IMR-90 (cell line): ENCODE measurements around the gene PCSK2. TPM values are rescaled to one million over a fixed set of nuclear protein-coding genes. Genes with fewer than 3 reads are reported as not detected.

Source experiments
- ATAC-seq: fragments of 200-7000 bp; cut with Tn5 transposase; 2 replicates; pipeline ENCODE4 v1.9.1; 2020; ENCODE audit warnings: low read depth, mild to moderate bottlenecking, moderate library complexity
- BruUV-seq: library from RNA; stranded (reverse); fragments of 400-500 nt; replicated peaks from 2 replicates; lab custom pipeline; 2021; lab: Mats Ljungman, UMichigan
- CTCF ChIA-PET: fragments of 300-600 bp; formaldehyde crosslinking; extraction: SDS; loops from one replicate; lab custom pipeline; 2021; ENCODE audit warnings: antibody characterized with exemption; lab: Yijun Ruan, JAX
- POLR2A ChIA-PET: fragments of 300-600 bp; sonication (Branson Sonifier 250); formaldehyde crosslinking; loops from one replicate; lab custom pipeline; 2022; ENCODE audit warnings: antibody characterized with exemption; ENCODE audit not compliant: unreplicated experiment; lab: Charles Lee
- DNase-seq: peaks from one replicate; pipeline ENCODE4 v3.0.0; 2013
- H2AFZ ChIP-seq: replicated peaks from 2 replicates; pipeline ENCODE3; 2013; ENCODE audit warnings: low read length, mild to moderate bottlenecking; ENCODE audit not compliant: poor library complexity
- H2AK5ac ChIP-seq: 2 replicates; pipeline ENCODE4 v1.6.1; 2013; ENCODE audit warnings: low read depth, low read length, inconsistent platforms
- H2AK9ac ChIP-seq: replicated peaks from 2 replicates; pipeline ENCODE3; 2013; ENCODE audit warnings: mild to moderate bottlenecking, low read depth, low read length, moderate library complexity; ENCODE audit not compliant: poor library complexity
- H2BK120ac ChIP-seq: 2 replicates; pipeline ENCODE4 v1.6.1; 2013; ENCODE audit warnings: low read depth, low read length, inconsistent platforms
- H2BK15ac ChIP-seq: 3 replicates; pipeline ENCODE4 v1.6.1; 2013; ENCODE audit warnings: low read depth, low read length, inconsistent platforms
- H2BK20ac ChIP-seq: 2 replicates; pipeline ENCODE4 v1.6.1; 2013; ENCODE audit warnings: low read depth, mild to moderate bottlenecking, inconsistent platforms, low read length, moderate library complexity
- H2BK5ac ChIP-seq: 2 replicates; pipeline ENCODE4 v1.6.1; 2013; ENCODE audit warnings: mild to moderate bottlenecking, low read depth, low read length, inconsistent platforms; ENCODE audit not compliant: poor library complexity, severe bottlenecking
- H3K14ac ChIP-seq: replicated peaks from 2 replicates; pipeline ENCODE4 v1.6.1; 2013; ENCODE audit warnings: low read depth, low read length, inconsistent platforms
- H3K18ac ChIP-seq: 2 replicates; pipeline ENCODE4 v1.6.1; 2013; ENCODE audit warnings: low read depth, low read length, control low read depth
- H3K23ac ChIP-seq: 2 replicates; pipeline ENCODE4 v1.6.1; 2013; ENCODE audit warnings: low read depth, low read length, inconsistent platforms
- H3K27ac ChIP-seq: 2 replicates; pipeline ENCODE4 v1.5.1; 2013; ENCODE audit warnings: mild to moderate bottlenecking, control low read depth, low read length; ENCODE audit not compliant: insufficient read depth
- H3K27me3 ChIP-seq: 2 replicates; pipeline ENCODE4 v1.6.1; 2013; ENCODE audit warnings: low read length; ENCODE audit not compliant: control insufficient read depth, insufficient read depth
- H3K36me3 ChIP-seq: 2 replicates; pipeline ENCODE4 v1.6.1; 2013; ENCODE audit warnings: low read length, mixed read lengths; ENCODE audit not compliant: control insufficient read depth, insufficient read depth
- H3K4ac ChIP-seq: 2 replicates; pipeline ENCODE4 v1.6.1; 2013; ENCODE audit warnings: low read depth, low read length, inconsistent platforms
- H3K4me1 ChIP-seq: 2 replicates; pipeline ENCODE4 v1.6.1; 2013; ENCODE audit warnings: low read length, mixed read lengths; ENCODE audit not compliant: control insufficient read depth, insufficient read depth
- H3K4me2 ChIP-seq: 2 replicates; pipeline ENCODE4 v1.6.1; 2013; ENCODE audit warnings: low read depth, mild to moderate bottlenecking, control low read depth, low read length, moderate library complexity
- H3K4me3 ChIP-seq: 2 replicates; pipeline ENCODE4 v1.5.1; 2013; ENCODE audit warnings: low read depth, mild to moderate bottlenecking, control low read depth, low read length, moderate library complexity; ENCODE audit not compliant: insufficient read depth
- H3K56ac ChIP-seq: 2 replicates; pipeline ENCODE4 v1.6.1; 2013; ENCODE audit warnings: low read length, inconsistent platforms; ENCODE audit not compliant: insufficient read depth; ENCODE audit errors: extremely low read depth
- H3K79me1 ChIP-seq, 2 experiments: 2 replicates each; pipeline ENCODE4 v1.6.1; 2013; ENCODE audit warnings: low read length in 2 of 2, inconsistent platforms in 1 of 2, low read depth in 1 of 2
- H3K9ac ChIP-seq: 2 replicates; pipeline ENCODE4 v1.6.1; 2013; ENCODE audit warnings: low read depth, low read length, control low read depth
- H3K9me1 ChIP-seq: 2 replicates; pipeline ENCODE4 v1.6.1; 2013; ENCODE audit warnings: low read length, inconsistent platforms; ENCODE audit not compliant: insufficient read depth
- H3K9me3 ChIP-seq: 2 replicates; pipeline ENCODE4 v1.6.1; 2013; ENCODE audit warnings: low read length; ENCODE audit not compliant: control insufficient read depth, insufficient read depth
- H4K20me1 ChIP-seq: 2 replicates; pipeline ENCODE4 v1.6.1; 2013; ENCODE audit warnings: low read length, inconsistent platforms; ENCODE audit not compliant: insufficient read depth
- H4K5ac ChIP-seq: 2 replicates; pipeline ENCODE4 v1.6.1; 2013; ENCODE audit warnings: mild to moderate bottlenecking, low read depth, low read length, control low read depth
- H4K8ac ChIP-seq, 2 experiments: 2 replicates each; pipeline ENCODE4 v1.6.1; 2013; ENCODE audit warnings: low read depth in 2 of 2, low read length in 2 of 2, control low read depth in 1 of 2, inconsistent platforms in 1 of 2
- H4K91ac ChIP-seq: 2 replicates; pipeline ENCODE4 v1.6.1; 2013; ENCODE audit warnings: low read depth, low read length, inconsistent platforms; ENCODE audit not compliant: insufficient read depth
- BHLHE40 ChIP-seq: fragments of 150-350 bp; IDR thresholded peaks from 2 replicates; pipeline ENCODE4 v1.6.1; 2016; ENCODE audit warnings: mild to moderate bottlenecking, low read depth, low read length
- CEBPB ChIP-seq: IDR thresholded peaks from 2 replicates; pipeline ENCODE4 v1.6.1; 2012; ENCODE audit warnings: low read depth, low read length, improper control_type of control experiment
- FOS ChIP-seq: fragments of 150-350 bp; IDR thresholded peaks from 2 replicates; pipeline ENCODE4 v1.6.1; 2016; ENCODE audit warnings: low read depth, low read length
- NFE2L2 ChIP-seq: fragments of 150-350 bp; IDR thresholded peaks from 2 replicates; pipeline ENCODE4 v1.6.1; 2016; ENCODE audit warnings: low read depth, mild to moderate bottlenecking, low read length
- POLR2A ChIP-seq: IDR thresholded peaks from 2 replicates; pipeline ENCODE4 v1.6.1; 2012; ENCODE audit warnings: mild to moderate bottlenecking, low read depth, low read length
- RCOR1 ChIP-seq: IDR thresholded peaks from 2 replicates; pipeline ENCODE4 v1.6.1; 2012; ENCODE audit warnings: mild to moderate bottlenecking, low read length, improper control_type of control experiment; ENCODE audit not compliant: insufficient replicate concordance
- RFX5 ChIP-seq: IDR thresholded peaks from 2 replicates; pipeline ENCODE4 v1.8.0; 2012; ENCODE audit warnings: low read depth, mild to moderate bottlenecking, low read length, moderate library complexity
- USF2 ChIP-seq: fragments of 150-350 bp; IDR thresholded peaks from 2 replicates; pipeline ENCODE4 v1.6.1; 2017; ENCODE audit warnings: mild to moderate bottlenecking, antibody characterized with exemption, low read length, low read depth
- WGBS, 2 experiments: methylation state at CpG; one replicate each; pipeline versions ENCODE4 v1.1.5 to v1.1.7; 2013; ENCODE audit warnings: missing lambda C conversion rate in 2 of 2; ENCODE audit not compliant: insufficient read length in 1 of 2; ENCODE audit errors: extremely low coverage in 2 of 2; 5-methylcytosine and 5-hydroxymethylcytosine counted together
- dilution Hi-C: fragments of 300-500 bp; cut with HindIII; formaldehyde crosslinking; loops from one replicate; pipeline ENCODE4 v1.14.3; 2018; ENCODE audit warnings: low sequenced_read_pairs; ENCODE audit not compliant: unreplicated experiment
- in situ Hi-C: fragments of 300-500 bp; cut with MboI; formaldehyde crosslinking; loops from 3 replicates; pipeline ENCODE4 v1.14.3; 2019; ENCODE audit warnings: low sequenced_read_pairs, inconsistent platforms, mixed read lengths
- intact Hi-C: fragments of 100-400 bp; cut with micrococcal nuclease; formaldehyde crosslinking; loops from 2 replicates; pipeline ENCODE4 v1.10.0; 2022
- polyA plus RNA-seq, 3 experiments: library from polyadenylated mRNA; depleted of rRNA; stranded (reverse); fragments of >200 nt; gene quantifications; 2 replicates each; pipeline ENCODE4 v1.2.3, GENCODE V29; 2012; ENCODE audit warnings: low replicate concordance in 1 of 3
- total RNA-seq: library from RNA; depleted of rRNA; stranded (reverse); fragments of >200 nt; gene quantifications from 2 replicates; pipeline ENCODE4 v1.2.3, GENCODE V29; 2012
- TF ChIP-seq, protein P1 (sequence below): conservative IDR thresholded peaks from 2 replicates; pipeline ENCODE4 v1.5.1; 2012; ENCODE audit warnings: mild to moderate bottlenecking, low read depth, low read length, improper control_type of control experiment

PCSK2 gene
- total and polyA plus RNA-seq, 2 of the 4 experiments (the other 2 are of a cell fraction): not detected

GRCh38 chr20:17381724-17382123, 154.9 kb downstream of the PCSK2 start:
- no peak for DNase-seq

More at GRCh38 chr20:17381724-17382123, 154.9 kb downstream of the PCSK2 start:
- Histone ChIP-seq H2AFZ (no peak overlapping the region), H2BK20ac (no peak overlapping the region), H3K4me1 (no peaks in the 10 kb centered on the region), H4K5ac (no peak overlapping the region), H2AK9ac (no peak overlapping the region), H4K8ac (no peak overlapping the region), H4K91ac (no peak overlapping the region), H2AK5ac (no peak overlapping the region), H3K9me1 (no peaks in the 10 kb centered on the region), H3K23ac (no peak overlapping the region), H3K4me3 (no peak overlapping the region), H3K27me3 (no peaks in the 10 kb centered on the region), H3K36me3 (no peaks in the 10 kb centered on the region), H3K27ac (no peak overlapping the region), H4K20me1 (no peaks in the 10 kb centered on the region), H3K9ac (no peak overlapping the region), H2BK5ac (no peak overlapping the region), H3K9me3 (no peaks in the 10 kb centered on the region), H3K18ac (no peak overlapping the region), H3K56ac (no peak overlapping the region), H3K14ac (no peak overlapping the region), H3K79me1 (no peaks in the 10 kb centered on the region), H2BK15ac (no peak overlapping the region), H2BK120ac (no peak overlapping the region), H3K4me2 (no peak overlapping the region), H3K4ac (no peak overlapping the region)
- intact Hi-C loops (no loop called here), in situ Hi-C loops (no loop called here), dilution Hi-C loops (no loop called here)
- BruUV-seq: no TSS peak
- POLR2A ChIA-PET: no interaction called here
- ATAC-seq: no peak
- TF ChIP-seq, protein P1, sequence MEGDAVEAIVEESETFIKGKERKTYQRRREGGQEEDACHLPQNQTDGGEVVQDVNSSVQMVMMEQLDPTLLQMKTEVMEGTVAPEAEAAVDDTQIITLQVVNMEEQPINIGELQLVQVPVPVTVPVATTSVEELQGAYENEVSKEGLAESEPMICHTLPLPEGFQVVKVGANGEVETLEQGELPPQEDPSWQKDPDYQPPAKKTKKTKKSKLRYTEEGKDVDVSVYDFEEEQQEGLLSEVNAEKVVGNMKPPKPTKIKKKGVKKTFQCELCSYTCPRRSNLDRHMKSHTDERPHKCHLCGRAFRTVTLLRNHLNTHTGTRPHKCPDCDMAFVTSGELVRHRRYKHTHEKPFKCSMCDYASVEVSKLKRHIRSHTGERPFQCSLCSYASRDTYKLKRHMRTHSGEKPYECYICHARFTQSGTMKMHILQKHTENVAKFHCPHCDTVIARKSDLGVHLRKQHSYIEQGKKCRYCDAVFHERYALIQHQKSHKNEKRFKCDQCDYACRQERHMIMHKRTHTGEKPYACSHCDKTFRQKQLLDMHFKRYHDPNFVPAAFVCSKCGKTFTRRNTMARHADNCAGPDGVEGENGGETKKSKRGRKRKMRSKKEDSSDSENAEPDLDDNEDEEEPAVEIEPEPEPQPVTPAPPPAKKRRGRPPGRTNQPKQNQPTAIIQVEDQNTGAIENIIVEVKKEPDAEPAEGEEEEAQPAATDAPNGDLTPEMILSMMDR: no peak
- no peak for TF ChIP-seq POLR2A
- no peak for TF ChIP-seq RFX5
- TF ChIP-seq NFE2L2: no peak
- TF ChIP-seq FOS: no peak
- TF ChIP-seq BHLHE40: no peak
- TF ChIP-seq USF2: no peak
- no peak for TF ChIP-seq CEBPB
- TF ChIP-seq RCOR1: no peak
- WGBS, 2 experiments: no CpG with 5 or more reads among the region's 4 CpGs
- CTCF ChIA-PET: no interaction called here
